IgD-negative memory B cell (primary cell): ENCODE data around the gene AKAP9. TPM values are rescaled to one million over a fixed set of nuclear protein-coding genes. Genes with fewer than 3 reads are reported as not detected.
"Not testable (repeated sequence)": the region's sequence is repeated elsewhere in the genome, so short reads cannot be mapped to it uniquely, and the experiment has no call there.

Source experiments
- H3K27ac Mint-ChIP-seq, 3 donors: one replicate each; pipeline ENCODE4 v1.8.0; 2020 to 2022; ENCODE audit warnings: mild to moderate bottlenecking in 3 of 3, mixed read lengths in 3 of 3, moderate library complexity in 1 of 3
- H3K27me3 Mint-ChIP-seq: one replicate; pipeline ENCODE4 v1.8.0; 2021; ENCODE audit warnings: mixed read lengths
- H3K36me3 Mint-ChIP-seq: one replicate; pipeline ENCODE4 v1.8.0; 2020; ENCODE audit warnings: mild to moderate bottlenecking, mixed read lengths
- H3K4me1 Mint-ChIP-seq, 3 donors: one replicate each; pipeline ENCODE4 v1.8.0; 2020 to 2022; ENCODE audit warnings: mixed read lengths in 3 of 3, mild to moderate bottlenecking in 1 of 3
- H3K4me3 Mint-ChIP-seq, 4 donors: one replicate each; pipeline ENCODE4 v1.8.0; 2020 to 2022; ENCODE audit warnings: mild to moderate bottlenecking in 4 of 4, mixed read lengths in 4 of 4, moderate library complexity in 3 of 4
- H3K9me3 Mint-ChIP-seq, 3 donors: one replicate each; pipeline ENCODE4 v1.8.0; 2020 to 2021; ENCODE audit warnings: mixed read lengths in 3 of 3, mild to moderate bottlenecking in 1 of 3
- polyA plus RNA-seq: library from polyadenylated mRNA; unstranded; fragments of 300-500 nt; fragmentation: Illumina TruSeq; gene quantifications from one replicate; pipeline ENCODE4 v1.2.3, GENCODE V29; 2021

AKAP9 gene
- polyA plus RNA-seq, 1 donor from 2014 or later, result 36.2 TPM

DNA sequence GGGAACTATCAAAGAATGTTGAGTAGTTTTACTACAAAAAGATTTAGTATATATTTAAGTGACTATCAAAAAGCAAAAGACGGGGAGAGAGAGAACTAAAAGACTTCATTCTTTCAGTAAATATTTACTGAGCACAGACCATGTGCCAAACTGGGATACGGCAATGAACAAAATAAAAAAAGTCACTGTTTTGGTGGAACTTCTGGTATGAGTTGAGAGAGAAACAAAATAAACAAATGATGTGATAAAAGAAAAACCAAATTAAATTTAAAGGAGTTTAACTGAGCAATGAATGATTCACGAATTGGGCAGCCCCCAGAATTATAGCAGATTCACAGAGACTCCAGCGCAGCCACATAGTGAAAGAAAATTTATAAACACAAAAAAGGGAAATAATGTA, 17.8 kb upstream of the AKAP9 start:
- Mint-ChIP-seq H3K4me3 (no peak overlapping the region), H3K36me3 (no peaks in the 10 kb centered on the region), H3K27ac (no peak overlapping the region), H3K27me3 (peaks cover 4% of the 10 kb centered on the region), H3K4me1 (no peaks in the 10 kb centered on the region), H3K9me3 (no peaks in the 10 kb centered on the region)

DNA sequence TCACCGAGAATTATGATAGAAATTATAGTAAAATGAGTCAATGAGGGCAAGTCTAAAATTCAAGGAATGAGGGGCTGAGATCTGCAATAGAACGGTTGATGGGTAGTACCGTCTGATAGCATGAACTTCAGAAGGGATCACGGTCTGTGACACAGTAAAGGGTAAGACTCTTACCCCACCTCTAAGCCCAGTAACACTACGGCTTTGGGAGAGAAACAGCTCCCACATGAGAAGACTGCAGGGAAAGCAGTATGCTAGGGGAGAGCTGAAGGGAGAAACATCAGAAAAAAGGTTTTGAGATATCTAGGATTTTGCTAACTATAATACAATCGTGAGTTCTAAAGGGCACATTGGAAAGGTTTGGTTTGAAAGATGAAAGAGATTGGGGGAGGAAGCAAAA, 12.8 kb upstream of the AKAP9 start:
- no peaks in the 10 kb centered on the region for H3K4me1 Mint-ChIP-seq
- no peak overlapping the region for H3K27ac Mint-ChIP-seq
- no peaks in the 10 kb centered on the region for H3K9me3 Mint-ChIP-seq
- no peaks in the 10 kb centered on the region for H3K36me3 Mint-ChIP-seq
- H3K27me3 Mint-ChIP-seq, result peaks cover 7% of the 10 kb centered on the region
- H3K4me3 Mint-ChIP-seq, result no peak overlapping the region

DNA sequence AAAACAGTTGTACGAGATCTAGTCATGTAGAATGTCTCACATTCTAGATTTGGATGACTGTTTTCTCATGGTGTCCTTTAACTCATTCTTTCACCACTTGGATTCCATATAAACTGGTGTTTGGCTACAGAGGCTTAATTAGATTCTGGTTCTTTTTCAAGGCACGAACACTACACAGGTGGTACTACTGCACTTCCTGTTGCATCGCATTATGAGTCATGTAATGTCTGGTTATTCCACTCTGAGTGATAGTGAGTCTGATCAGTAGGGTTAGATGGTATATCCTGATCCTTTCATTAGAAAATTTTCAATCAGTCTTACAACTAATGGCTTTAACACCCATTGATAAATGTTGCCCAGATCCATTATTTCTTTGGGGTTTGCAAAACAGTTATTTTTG, 11.2 kb upstream of the AKAP9 start:
- Mint-ChIP-seq H3K36me3 (no peaks in the 10 kb centered on the region), H3K4me3 (no peak overlapping the region), H3K9me3 (no peaks in the 10 kb centered on the region), H3K27ac (no peak overlapping the region), H3K27me3 (peaks cover 7% of the 10 kb centered on the region), H3K4me1 (no peaks in the 10 kb centered on the region)

GRCh38 chr7:91940171-91940570, 491 bp upstream of the AKAP9 start:
- Mint-ChIP-seq H3K27ac (peak overlapping the region; percentile 86 to 98 (median 96)), H3K36me3 (no peaks in the 10 kb centered on the region), H3K27me3 (no peaks in the 10 kb centered on the region), H3K9me3 (no peaks in the 10 kb centered on the region), H3K4me1 (peaks cover 17 to 31% (median 27%) of the 10 kb centered on the region in 3 donors), H3K4me3 (peak overlapping the region; percentile 92 to 99 (median 96))

DNA sequence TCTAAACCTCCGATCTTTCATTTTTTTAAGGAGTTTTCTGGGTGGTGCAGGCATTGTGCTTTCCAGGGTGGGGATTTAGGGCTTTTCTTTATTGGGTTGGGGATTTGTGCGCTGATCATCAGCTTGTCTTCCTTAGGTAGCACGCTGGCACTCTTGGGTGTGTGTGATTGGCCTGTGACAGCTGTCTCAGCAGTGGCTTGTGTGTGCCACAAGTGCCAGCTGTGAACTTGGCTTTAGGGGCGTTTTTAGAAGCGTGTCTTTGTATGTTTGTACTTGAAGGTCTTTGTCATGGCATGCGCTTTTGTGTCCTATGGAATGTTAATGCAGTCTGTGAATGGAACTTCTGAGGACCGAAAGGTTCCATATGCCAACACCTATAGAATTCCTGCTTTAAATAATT, 788 bp downstream of the AKAP9 start:
- peak overlapping the region; percentile 92 to 99 (median 96) for H3K4me3 Mint-ChIP-seq
- peak overlapping the region; percentile 86 to 98 (median 96) for H3K27ac Mint-ChIP-seq
- no peaks in the 10 kb centered on the region for H3K36me3 Mint-ChIP-seq
- no peaks in the 10 kb centered on the region for H3K9me3 Mint-ChIP-seq
- peaks cover 22 to 40% (median 30%) of the 10 kb centered on the region in 3 donors for H3K4me1 Mint-ChIP-seq
- H3K27me3 Mint-ChIP-seq, result no peaks in the 10 kb centered on the region

DNA sequence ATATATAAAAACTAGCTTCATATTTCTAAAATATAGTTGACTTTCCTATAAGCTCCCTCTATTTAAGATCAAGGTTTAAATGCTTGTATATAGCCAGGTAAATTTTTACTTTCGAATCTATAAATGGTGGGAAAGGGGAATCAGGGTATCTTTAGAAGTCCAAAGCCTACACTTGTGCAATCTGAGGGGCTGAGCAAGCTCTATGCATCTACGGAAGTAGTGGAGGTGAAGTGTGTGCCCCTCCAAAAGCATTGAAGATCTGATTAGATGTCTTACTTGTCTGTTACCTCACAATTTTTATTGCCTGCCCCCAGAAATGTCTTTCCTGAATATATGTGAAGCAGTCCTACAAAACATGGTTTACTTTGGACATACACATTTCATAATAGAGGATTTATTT, 1.6 kb downstream of the AKAP9 start:
- peak overlapping the region in 1 of 3 donors; percentile 86 for H3K27ac Mint-ChIP-seq
- peak overlapping the region; percentile 66 to 99 (median 82) for H3K4me3 Mint-ChIP-seq
- H3K36me3 Mint-ChIP-seq, result no peaks in the 10 kb centered on the region
- H3K27me3 Mint-ChIP-seq, result no peaks in the 10 kb centered on the region
- H3K9me3 Mint-ChIP-seq, result no peaks in the 10 kb centered on the region
- H3K4me1 Mint-ChIP-seq, result peaks cover 22 to 42% (median 31%) of the 10 kb centered on the region in 3 donors

GRCh38 chr7:91944970-91945369, 4.3 kb downstream of the AKAP9 start:
- peaks cover 22 to 45% (median 30%) of the 10 kb centered on the region in 3 donors for H3K4me1 Mint-ChIP-seq
- H3K27ac Mint-ChIP-seq, H3K27me3 Mint-ChIP-seq, H3K4me3 Mint-ChIP-seq, H3K36me3 Mint-ChIP-seq, H3K9me3 Mint-ChIP-seq: not testable (repeated sequence)

- no peak overlapping the region for H3K4me3 Mint-ChIP-seq
- H3K36me3 Mint-ChIP-seq, result peaks cover 8% of the 10 kb centered on the region
- no peaks in the 10 kb centered on the region for H3K27me3 Mint-ChIP-seq
- no peaks in the 10 kb centered on the region for H3K9me3 Mint-ChIP-seq
- peaks cover 20 to 44% (median 29%) of the 10 kb centered on the region in 3 donors for H3K4me1 Mint-ChIP-seq
- H3K27ac Mint-ChIP-seq, result no peak overlapping the region
These were observed 4.8 kb downstream of the AKAP9 start for GRCh38 chr7:91945476-91945875.

DNA sequence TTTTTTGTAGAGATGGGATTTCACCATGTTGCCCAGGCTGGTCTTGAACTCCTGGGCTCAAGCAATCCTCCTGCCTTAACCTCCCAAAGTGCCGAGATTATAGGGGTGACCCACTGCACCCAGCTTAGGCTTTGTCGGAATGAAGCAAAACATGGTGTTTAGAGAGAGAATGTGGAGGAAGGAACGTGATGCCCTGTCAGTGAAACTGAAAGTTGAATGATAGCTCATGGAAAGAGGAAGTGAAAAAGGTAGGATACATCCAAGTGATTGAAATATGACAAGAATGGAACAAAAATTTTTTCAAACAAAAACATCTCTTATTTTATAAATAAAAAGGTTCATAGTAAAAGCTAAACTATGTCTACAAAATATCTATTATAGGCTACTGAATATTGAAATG, 5.9 kb downstream of the AKAP9 start:
- no peaks in the 10 kb centered on the region for H3K27me3 Mint-ChIP-seq
- peaks cover 8% of the 10 kb centered on the region for H3K36me3 Mint-ChIP-seq
- H3K27ac Mint-ChIP-seq, result peak overlapping the region in 2 of 3 donors; percentile 40 to 67
- no peaks in the 10 kb centered on the region for H3K9me3 Mint-ChIP-seq
- H3K4me1 Mint-ChIP-seq, result peaks cover 20 to 42% (median 28%) of the 10 kb centered on the region in 3 donors
- no peak overlapping the region for H3K4me3 Mint-ChIP-seq

DNA sequence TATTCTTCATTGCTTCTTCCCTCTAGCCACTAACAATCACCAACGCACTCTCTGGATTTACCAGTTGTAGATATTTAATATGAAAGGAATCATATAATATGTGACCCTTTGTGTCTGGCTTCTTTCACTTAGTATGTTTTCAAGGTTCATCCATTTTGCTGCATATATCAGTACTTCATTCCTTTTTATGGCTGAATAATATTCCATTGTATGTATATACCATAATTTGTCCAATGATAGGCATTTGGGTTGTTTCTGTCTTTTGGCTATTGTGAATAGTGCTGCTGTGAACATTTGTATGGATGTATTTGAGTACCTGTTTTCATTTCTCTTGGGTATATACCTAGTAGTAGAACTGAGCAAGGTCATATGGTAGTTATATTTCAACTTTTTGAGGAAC, 7.3 kb downstream of the AKAP9 start:
- Mint-ChIP-seq H3K4me1 (peaks cover 25 to 42% (median 25%) of the 10 kb centered on the region in 3 donors), H3K9me3 (no peaks in the 10 kb centered on the region), H3K36me3 (peaks cover 10% of the 10 kb centered on the region), H3K4me3 (peak overlapping the region in 1 of 4 donors; percentile 33), H3K27me3 (no peaks in the 10 kb centered on the region), H3K27ac (no peak overlapping the region)

DNA sequence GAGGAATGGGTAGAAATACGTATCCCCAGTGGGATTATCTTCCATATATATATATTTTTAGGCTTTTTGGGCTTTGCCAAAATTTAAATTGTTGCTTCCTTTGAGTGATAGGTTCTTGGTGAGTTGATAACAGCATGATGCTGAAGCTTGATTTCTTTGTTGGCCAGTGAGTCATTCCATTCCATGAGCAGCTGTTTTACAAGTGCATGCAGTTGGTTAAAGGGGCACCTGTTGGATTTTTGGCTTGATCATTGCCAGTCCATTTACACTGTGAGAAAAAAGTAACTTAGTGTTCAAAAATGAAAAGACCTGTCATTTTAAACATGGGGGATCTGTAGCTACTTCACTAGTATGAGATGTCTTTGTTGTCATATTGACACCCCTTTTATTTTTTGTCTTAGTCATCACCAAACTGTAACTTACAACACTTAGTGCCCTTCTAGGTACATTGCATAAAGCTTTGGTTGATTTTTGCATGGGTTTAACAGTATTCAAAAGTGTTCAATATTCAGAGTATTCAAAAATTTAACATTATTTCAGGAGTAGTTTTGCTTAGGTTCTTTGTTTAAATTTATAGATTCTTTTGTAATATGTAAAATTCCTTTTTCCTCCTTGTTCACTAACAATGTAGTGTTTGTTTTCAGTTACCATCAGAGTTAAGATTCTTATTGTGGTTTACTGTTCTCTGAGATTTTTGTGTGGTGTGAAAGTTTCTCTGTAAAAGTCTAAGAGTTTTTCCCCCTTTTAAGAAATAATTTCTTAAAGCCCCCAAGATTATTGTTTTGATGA, 8.8 kb downstream of the AKAP9 start:
- Mint-ChIP-seq H3K36me3 (peaks cover 12% of the 10 kb centered on the region), H3K27me3 (no peaks in the 10 kb centered on the region), H3K4me1 (peaks cover 20 to 38% (median 33%) of the 10 kb centered on the region in 3 donors), H3K4me3 (no peak overlapping the region), H3K9me3 (no peaks in the 10 kb centered on the region), H3K27ac (no peak overlapping the region)

DNA sequence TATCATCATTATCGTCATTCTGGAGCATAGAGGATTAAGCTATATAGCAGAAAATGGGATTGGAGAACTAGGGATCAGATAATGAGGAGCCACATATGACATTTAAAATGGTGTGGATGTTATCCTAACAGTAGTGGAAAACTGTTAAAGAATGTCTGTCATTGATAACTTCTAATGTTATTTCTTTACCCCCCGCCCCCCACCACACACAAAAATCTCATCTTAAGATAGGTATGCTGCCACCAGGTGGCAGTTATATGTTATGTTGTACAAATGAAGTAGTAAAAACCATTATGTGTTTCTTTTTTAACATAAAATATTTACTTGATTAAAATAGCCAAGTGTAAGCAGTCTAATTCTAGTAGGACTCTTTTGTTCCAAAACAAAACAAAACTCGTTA, 13.0 kb downstream of the AKAP9 start:
- peaks cover 25 to 41% (median 27%) of the 10 kb centered on the region in 3 donors for H3K4me1 Mint-ChIP-seq
- H3K36me3 Mint-ChIP-seq, result peaks cover 9% of the 10 kb centered on the region
- H3K9me3 Mint-ChIP-seq, result no peaks in the 10 kb centered on the region
- no peaks in the 10 kb centered on the region for H3K27me3 Mint-ChIP-seq
- no peak overlapping the region for H3K27ac Mint-ChIP-seq
- H3K4me3 Mint-ChIP-seq, result no peak overlapping the region

- H3K27me3 Mint-ChIP-seq, H3K4me3 Mint-ChIP-seq, H3K9me3 Mint-ChIP-seq, H3K27ac Mint-ChIP-seq: not testable (repeated sequence)
- Mint-ChIP-seq H3K36me3 (peaks cover 10% of the 10 kb centered on the region), H3K4me1 (peaks cover 20 to 41% (median 27%) of the 10 kb centered on the region in 3 donors)
These were observed 15.8 kb downstream of the AKAP9 start for GRCh38 chr7:91956464-91956863.

GRCh38 chr7:91957232-91957631, 16.6 kb downstream of the AKAP9 start:
- no peak overlapping the region for H3K4me3 Mint-ChIP-seq

GRCh38 chr7:91957823-91958222, 17.2 kb downstream of the AKAP9 start:
- H3K27me3 Mint-ChIP-seq, result no peaks in the 10 kb centered on the region
- peaks cover 9% of the 10 kb centered on the region for H3K36me3 Mint-ChIP-seq
- peaks cover 13 to 29% (median 17%) of the 10 kb centered on the region in 3 donors for H3K4me1 Mint-ChIP-seq
- no peak overlapping the region for H3K4me3 Mint-ChIP-seq
- H3K9me3 Mint-ChIP-seq, result no peaks in the 10 kb centered on the region
- no peak overlapping the region for H3K27ac Mint-ChIP-seq

More at GRCh38 chr7:91957232-91957631, 16.6 kb downstream of the AKAP9 start:
- H3K36me3 Mint-ChIP-seq, result peaks cover 9% of the 10 kb centered on the region
- H3K4me1 Mint-ChIP-seq, result peaks cover 17 to 34% (median 22%) of the 10 kb centered on the region in 3 donors
- no peaks in the 10 kb centered on the region for H3K9me3 Mint-ChIP-seq
- no peak overlapping the region for H3K27ac Mint-ChIP-seq
- no peaks in the 10 kb centered on the region for H3K27me3 Mint-ChIP-seq

DNA sequence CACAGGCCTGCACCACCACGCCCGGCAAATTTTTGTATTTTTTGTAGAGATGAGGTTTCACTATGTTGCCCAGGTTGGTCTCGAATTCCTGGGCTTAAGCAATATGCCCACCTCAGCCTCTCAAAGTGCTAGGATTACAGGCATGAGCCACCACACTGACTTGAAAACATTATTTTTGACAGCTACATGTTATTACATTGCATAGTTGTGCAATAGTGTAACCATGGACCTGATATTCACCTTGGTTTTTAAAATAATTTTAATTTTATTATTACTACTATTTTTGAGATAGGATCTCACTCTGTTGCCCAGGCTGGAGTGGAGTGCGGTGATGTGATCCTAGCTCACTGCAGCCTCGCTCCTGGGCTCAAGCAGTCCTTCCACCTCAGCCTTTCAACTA, 18.4 kb downstream of the AKAP9 start:
- Mint-ChIP-seq H3K4me1 (peaks cover 11 to 20% (median 15%) of the 10 kb centered on the region in 3 donors), H3K27me3 (no peaks in the 10 kb centered on the region), H3K36me3 (peaks cover 6% of the 10 kb centered on the region), H3K4me3 (no peak overlapping the region), H3K9me3 (no peaks in the 10 kb centered on the region), H3K27ac (no peak overlapping the region)
